Epithelial cell of esophagus (primary cell): ENCODE measurements around the gene COG5.

Experiments used
- DNase-seq: peaks from one replicate; pipeline ENCODE4 v3.0.0; 2010; ENCODE audit warnings: low read depth
- H3K4me3 ChIP-seq: 2 replicates; pipeline ENCODE4 v1.5.1; 2011; ENCODE audit warnings: mild to moderate bottlenecking, low read length, control low read depth
- TF ChIP-seq, protein P1 (sequence below): IDR thresholded peaks from 2 replicates; pipeline ENCODE4 v1.5.1; 2011; ENCODE audit warnings: low read depth, mild to moderate bottlenecking, low read length, control low read depth, inconsistent platforms; ENCODE audit not compliant: insufficient read depth; ENCODE audit errors: missing control alignments

COG5 gene

DNA sequence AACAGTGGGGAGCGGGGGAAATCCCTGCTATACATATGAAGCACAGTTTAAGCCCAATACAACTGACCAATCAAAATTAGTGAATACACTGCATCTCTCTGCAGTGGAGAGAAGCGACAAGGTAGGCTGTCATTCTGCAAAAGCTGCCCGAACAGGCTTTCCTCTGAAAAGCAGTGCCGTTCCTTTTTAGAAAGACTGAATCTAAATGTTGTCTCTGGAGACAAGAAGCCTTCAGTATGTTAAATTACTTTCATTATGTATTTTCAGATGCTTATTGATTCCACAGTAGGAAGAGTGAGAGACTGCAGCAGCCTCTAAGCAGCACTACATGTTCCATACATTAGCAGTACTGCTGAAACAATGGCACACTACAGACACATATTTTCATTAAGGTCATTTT, 93.8 kb downstream of the COG5 start, which contains the start of gene GPR22:
GPR22 (plus strand) TSS at position 129 of the 400 bp plus-strand sequence. CDS start 4,004 bp downstream, outside the sequence.
- TF ChIP-seq, protein P1, sequence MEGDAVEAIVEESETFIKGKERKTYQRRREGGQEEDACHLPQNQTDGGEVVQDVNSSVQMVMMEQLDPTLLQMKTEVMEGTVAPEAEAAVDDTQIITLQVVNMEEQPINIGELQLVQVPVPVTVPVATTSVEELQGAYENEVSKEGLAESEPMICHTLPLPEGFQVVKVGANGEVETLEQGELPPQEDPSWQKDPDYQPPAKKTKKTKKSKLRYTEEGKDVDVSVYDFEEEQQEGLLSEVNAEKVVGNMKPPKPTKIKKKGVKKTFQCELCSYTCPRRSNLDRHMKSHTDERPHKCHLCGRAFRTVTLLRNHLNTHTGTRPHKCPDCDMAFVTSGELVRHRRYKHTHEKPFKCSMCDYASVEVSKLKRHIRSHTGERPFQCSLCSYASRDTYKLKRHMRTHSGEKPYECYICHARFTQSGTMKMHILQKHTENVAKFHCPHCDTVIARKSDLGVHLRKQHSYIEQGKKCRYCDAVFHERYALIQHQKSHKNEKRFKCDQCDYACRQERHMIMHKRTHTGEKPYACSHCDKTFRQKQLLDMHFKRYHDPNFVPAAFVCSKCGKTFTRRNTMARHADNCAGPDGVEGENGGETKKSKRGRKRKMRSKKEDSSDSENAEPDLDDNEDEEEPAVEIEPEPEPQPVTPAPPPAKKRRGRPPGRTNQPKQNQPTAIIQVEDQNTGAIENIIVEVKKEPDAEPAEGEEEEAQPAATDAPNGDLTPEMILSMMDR: no peak
- no peak within 1 kb of the TSS for H3K4me3 ChIP-seq
- DNase-seq: no peak

DNA sequence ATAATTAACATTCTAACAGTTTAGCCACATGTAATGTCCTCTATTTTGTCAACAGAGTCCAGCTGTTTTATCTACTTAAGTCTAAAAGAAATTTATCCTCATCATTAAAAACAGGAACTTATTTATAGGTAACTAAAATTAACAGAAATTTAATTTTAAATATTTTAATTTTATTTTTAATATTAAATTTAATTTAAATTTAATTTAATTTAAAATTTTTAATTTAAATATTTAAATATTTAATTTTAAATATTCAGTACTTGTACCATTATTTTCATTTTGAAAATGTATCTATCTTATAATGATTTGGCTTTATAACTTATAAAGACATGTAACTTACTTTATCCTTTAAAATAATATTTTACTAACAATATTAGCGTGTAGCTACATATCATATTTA, 94.9 kb downstream of the COG5 start:
- DNase-seq: no peak
- no peak overlapping the region for H3K4me3 ChIP-seq
- TF ChIP-seq, protein P1: no peak

DNA sequence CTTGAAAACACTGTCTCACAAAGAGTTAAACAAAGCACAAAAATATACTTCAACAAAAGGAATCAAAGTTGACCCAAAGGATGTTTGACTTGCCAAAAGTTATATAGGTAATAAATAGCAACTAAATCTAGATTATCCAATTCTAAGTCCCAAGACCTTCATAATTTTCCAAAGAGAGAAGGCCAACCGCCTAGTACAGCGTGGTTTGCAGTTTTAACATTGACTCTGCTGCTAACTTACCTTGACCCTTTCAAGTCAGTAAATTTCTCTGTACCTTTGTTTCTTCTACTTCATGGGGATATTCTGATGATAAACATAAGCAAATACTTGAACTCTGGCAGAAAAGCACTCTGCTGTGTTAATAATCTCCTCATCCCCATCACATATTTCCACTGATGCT, 95.7 kb downstream of the COG5 start:
- no peak for DNase-seq
- TF ChIP-seq, protein P1: no peak
- no peak overlapping the region for H3K4me3 ChIP-seq

DNA sequence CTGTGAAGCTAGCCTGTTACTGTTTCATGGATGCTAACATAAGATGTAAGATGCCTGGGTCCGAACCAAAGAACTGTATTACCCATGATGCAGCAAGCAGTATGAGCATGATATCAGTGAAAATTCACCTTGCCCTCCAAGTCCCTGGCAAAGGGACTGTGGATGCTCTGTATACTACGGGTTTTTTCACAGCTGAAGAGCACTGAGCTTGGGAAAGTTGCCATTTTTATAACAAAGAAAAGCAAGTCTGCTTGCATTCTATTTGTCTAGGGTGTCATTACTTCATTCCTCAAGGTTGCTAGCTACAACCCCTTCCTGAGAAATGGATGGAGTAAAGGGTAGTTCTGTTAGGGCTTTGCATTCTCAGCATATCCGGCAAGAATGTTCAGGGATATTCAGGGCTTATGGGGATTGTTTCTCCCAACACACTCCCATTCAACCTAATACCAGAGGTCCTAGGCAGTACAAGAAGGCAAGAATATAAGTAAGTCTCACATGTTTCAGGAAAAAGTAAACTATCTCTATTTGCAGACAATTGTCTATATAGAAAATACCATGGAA, 99.0 kb downstream of the COG5 start:
- no peak overlapping the region for H3K4me3 ChIP-seq
- no peak for DNase-seq
- TF ChIP-seq, protein P1: no peak

DNA sequence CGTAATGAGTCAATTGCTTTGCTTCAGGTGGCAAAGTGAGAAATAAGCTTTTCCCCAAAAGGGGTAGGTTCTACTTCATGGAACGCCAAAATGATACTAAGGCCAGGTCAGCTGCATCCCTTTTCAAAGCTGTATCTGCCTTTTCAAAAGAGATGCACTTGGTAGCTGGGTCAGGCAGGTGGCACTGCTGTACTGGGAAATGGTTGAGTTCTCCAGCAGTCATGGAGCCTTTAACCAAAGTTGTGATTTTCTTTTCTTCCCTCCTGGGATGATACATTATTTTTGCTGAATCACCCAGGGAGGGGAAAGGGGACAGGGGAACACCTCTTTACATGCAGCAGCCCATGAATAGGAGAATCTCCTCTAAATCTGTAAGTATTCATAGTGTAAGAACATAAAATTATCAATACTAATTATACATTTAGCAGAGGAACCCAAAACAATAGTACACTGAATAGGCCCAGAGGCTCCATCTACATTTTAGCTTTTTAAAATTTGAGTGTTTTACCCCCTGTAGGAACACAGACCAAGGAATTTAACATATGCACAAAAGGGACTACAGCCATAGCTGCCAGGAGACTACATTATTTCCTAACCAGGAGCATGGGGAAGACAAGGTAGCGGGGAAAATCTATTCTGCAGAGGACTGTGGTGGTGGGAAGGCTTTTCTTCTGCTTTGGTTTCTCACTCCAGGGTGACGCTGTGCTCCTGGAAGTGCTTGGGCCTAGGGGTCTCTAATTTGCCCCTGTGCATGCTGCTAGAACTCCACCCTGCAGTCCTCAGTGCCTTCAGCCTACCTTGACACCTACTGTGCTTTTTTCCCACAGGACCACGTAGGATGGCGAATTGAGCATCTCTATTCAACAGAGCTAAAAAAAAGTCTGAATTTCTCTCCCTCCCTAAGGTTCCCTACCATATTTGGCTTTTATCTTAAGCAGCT, 100.3 kb downstream of the COG5 start:
- no peak overlapping the region for H3K4me3 ChIP-seq
- DNase-seq: peak; percentile 77
- TF ChIP-seq, protein P1: peak; percentile 92

DNA sequence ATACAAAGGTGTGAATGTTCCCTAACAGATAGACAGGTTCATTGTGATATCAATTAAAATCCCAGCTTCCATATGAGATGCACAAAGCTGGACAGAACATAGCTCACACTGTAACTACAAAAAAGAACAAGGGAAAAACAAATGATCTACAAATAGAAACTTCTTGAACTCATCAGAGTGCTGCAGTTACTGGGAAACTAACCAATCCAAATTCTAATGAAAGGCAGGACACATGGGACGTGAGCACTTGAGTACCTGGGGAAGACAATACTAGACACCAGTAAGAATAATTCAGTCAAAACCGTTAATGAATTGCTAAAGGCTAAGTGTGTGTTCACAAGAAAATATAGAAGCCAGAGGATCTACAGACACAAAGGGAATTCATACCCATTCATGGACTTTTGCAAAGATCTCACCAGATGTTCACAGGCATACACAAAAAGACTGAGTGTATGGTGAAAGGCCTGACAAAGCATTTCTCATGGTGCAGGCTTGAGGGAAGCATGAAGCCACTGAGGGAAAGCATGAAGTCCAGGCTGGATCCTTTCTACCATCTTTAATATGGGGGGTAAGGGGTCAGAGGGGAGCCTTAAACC, 101.7 kb downstream of the COG5 start:
- TF ChIP-seq, protein P1: no peak
- H3K4me3 ChIP-seq: no peak overlapping the region
- no peak for DNase-seq
